GM12891 (cell line): Measurements from ENCODE around the gene ATOH8.

Source experiments
- DNase-seq: peaks from one replicate; pipeline ENCODE4 v3.0.0; 2011; ENCODE audit warnings: low spot score; ENCODE audit not compliant: insufficient read length
- FAIRE-seq: peaks from 2 replicates; lab custom pipeline; 2011; peaks lifted over from hg19 to GRCh38; lab: Jason Lieb, UNC
- PAX5 ChIP-seq: IDR thresholded peaks from 2 replicates; pipeline ENCODE4 v1.6.1; 2011; ENCODE audit warnings: low read length, moderate library complexity, mild to moderate bottlenecking; ENCODE audit not compliant: insufficient read depth, severe bottlenecking
- POLR2A ChIP-seq: IDR thresholded peaks from 2 replicates; pipeline ENCODE4 v1.6.1; 2011; ENCODE audit warnings: low read depth, low read length, control low read depth
- POLR2AphosphoS5 ChIP-seq: IDR thresholded peaks from 2 replicates; pipeline ENCODE4 v1.6.1; 2011; ENCODE audit warnings: low read depth, low read length, control low read depth
- POU2F2 ChIP-seq: IDR thresholded peaks from 2 replicates; pipeline ENCODE4 v1.6.1; 2011; ENCODE audit warnings: low read depth, mild to moderate bottlenecking, control low read depth, low read length, moderate library complexity
- SPI1 ChIP-seq: IDR thresholded peaks from 2 replicates; pipeline ENCODE4 v1.6.1; 2011; ENCODE audit warnings: low read depth, low read length, control low read depth
- TAF1 ChIP-seq: IDR thresholded peaks from 2 replicates; pipeline ENCODE4 v1.6.1; 2011; ENCODE audit warnings: low read depth, low read length, control low read depth

Gene ATOH8

DNA sequence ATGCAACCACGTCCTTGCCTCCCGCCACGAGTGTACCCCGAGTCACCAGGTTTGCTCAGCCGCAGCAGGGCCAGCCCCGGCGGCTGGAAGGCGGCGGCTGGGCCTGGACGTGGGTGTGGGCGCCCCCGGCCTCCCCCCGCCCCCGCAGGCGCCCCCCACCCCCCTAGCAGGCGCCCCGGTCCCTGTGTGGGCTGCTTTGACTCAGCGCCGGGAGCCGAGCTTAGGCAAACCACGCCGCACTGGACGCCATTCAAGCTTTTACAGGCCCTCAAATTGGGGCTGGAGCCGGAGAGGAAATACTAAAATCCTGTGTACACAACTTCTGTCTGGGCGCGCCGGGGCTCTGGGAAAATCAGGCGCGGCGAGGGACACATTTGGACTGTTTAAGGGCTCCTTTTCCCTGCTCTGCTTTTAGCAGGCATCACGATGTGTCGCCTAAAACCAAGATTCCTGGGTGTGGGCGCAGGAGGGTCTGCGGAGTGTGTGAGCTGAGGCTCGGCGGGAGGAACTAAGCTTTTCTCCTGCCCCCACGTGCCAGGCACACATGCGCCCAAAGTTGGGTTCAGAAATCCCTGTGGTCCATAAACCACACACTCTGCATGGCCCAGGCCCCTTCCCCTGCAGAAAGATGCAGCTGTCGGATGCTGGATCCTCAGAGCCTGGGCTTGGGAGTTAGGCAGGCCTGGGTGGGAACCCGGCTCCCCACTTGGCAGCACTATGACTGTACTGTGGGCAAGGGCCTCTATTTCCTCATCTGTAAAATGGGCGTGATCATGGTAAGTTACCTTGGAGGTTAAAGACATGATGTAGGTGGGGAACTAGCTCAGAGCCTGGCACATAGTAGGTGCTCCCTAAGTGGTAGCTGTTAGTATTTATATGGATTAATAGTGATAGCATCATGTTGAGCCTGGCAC lies 57.6 kb downstream of the ATOH8 start:
- DNase-seq (no peak), FAIRE-seq (no peak)
- TF ChIP-seq SPI1 (no peak), POLR2A (no peak), PAX5 (no peak), POU2F2 (no peak), TAF1 (no peak), POLR2AphosphoS5 (no peak)

DNA sequence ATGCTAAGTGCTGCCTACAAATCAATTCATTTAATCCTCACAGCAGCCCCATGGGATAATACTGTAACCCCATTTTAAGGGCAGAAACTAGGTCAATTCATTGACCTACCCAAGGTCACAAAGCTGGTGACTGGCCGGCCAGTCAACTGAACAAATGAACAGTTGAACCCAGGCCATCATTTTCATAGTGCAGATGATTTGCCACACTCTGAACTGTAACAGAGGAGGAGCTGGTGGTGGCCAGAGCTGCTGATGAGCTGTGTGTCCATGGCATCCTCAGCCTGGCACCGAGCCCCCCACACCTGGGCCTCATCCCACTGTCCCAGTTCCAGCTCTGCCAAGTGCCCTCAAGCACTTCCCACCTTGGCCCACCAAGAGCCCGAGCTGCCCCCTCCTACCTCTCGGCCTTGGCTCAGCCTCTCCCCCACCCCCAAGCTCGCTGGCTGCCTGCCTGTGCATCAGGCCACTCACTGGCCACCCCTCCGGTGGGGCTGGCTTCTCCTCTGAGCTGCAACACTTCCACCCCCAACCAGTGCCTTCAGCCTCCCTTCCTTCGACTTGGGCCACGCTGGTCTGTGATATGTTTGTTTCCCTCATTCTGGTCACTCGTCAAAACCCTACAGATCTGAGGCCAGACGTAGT lies 58.4 kb downstream of the ATOH8 start:
- DNase-seq (no peak), FAIRE-seq (no peak)
- TF ChIP-seq SPI1 (no peak), TAF1 (no peak), PAX5 (no peak), POLR2A (no peak), POU2F2 (no peak), POLR2AphosphoS5 (no peak)

DNA sequence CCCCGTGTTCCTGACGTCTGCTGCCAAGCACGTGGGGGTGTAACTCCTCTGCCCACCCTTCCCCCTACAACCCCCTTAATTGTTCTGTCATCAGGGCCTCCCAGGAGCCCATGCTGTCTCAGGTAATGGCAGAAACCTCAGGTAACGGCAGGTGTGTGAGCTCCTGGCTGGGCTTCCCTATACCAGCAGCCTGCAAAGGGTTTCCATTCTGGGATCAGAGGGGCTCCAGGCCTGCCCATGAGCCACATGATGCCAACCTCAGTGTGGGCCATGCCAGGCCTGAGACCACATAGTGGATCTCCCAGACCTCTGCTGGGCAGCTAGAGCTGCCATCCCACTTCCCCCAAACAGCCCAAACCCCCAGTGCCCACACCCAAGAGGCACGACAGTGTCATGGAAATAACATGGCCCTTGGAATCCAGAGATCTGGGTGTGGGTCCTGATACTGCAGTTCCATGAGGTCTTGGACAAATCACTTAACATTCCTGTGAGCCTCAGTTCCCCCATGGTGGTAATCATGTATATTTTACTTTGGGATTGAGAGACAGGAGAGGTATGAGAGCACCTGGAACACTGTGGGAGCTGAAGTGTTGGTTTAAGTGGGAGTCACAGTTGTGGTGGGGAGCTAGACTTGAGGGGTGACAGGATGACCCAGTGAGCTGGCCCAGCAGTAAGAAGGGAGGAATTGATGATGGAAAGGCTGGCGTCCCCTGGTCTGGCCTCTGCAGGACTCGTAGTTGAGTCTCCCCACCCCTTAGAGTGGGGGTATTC lies 59.6 kb downstream of the ATOH8 start:
- DNase-seq (no peak), FAIRE-seq (no peak)
- TF ChIP-seq POLR2A: no peak
- no peak for TF ChIP-seq PAX5
- TF ChIP-seq POLR2AphosphoS5: no peak

DNA sequence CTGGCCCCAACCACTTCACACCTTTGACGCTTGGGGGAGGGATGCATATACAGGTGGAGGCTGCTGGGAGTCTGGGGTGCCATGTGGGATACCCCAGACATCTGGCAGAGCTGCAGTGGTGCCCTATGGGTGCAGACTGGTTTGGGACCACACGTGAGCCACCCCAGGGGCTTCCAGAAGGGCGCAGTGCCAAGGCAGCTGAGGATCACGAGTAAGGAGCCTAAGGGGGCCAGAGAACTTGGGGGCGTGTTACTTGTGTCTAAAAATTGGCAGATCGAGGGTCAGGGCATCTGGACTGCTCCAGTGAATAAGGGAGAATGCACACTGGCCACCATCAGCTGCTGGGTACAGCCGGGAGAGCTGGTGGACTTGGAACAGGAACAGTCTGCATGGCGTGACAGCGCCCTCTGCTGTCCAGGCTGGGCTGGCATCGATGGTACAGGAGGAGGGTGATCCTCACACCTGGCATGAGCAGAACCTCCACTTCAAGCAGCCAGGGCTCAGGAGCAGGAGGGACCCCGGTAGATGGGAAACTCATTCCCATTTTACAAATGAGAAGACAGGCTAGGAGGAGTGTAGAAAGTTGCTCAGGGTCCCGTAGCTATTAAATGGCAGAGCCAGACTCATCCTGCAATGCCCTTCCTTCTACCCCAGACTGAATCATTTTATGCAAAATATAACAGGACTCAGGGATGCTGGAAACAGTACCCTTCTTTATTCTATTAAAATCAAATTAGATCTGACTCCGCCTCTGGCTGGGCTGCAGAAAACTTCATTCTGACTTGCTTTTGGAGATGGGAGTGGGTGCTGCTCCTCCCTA lies 60.4 kb downstream of the ATOH8 start:
- TF ChIP-seq PAX5 (no peak), SPI1 (no peak), POLR2AphosphoS5 (no peak), TAF1 (no peak), POLR2A (no peak), POU2F2 (no peak)
- DNase-seq (peak; percentile 81), FAIRE-seq (peak; percentile 97)

DNA sequence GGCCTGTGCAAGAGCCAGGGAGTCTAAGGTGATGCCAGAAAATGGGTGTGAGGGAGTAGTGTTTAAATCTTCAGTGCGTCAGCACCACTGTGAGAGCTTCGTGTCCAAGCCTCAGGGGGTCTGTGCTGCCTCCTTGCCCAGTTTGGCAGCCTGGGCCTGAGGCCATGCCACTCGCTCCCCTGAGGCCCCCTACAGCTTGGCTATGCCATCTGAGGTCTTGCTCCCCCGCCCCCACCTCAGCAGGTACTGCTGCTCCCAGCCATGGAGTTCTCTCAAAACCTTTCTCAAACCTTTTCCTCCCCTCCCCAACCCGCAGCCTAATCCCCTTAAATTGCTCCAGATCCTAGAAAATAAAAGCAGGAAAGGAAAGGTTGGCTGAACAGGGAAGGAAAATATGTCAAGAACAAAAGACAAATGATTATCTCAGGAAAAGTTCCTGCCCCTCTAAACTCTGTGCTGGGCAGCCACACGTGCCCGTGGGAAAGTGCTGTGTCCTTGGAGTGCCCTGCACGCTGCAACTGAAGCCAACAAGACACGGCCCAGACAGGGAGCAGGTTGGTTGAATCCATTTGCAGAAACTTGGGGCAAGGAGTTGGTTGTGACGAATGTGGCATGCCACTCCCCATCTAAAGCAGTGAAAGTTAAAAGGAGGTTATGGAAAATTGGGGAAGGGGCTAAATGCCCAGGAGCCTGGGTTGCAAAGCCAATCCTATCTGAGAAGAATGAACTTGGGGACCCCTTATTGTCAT lies 61.2 kb downstream of the ATOH8 start:
- TF ChIP-seq POU2F2 (no peak), POLR2AphosphoS5 (no peak), PAX5 (no peak), POLR2A (no peak), SPI1 (no peak), TAF1 (no peak)
- FAIRE-seq: no peak
- DNase-seq: no peak

- DNase-seq: no peak
- TF ChIP-seq POLR2AphosphoS5 (no peak), SPI1 (no peak), PAX5 (no peak), POLR2A (no peak), POU2F2 (no peak), TAF1 (no peak)
- FAIRE-seq: no peak
These were observed 66.2 kb downstream of the ATOH8 start for GRCh38 chr2:85819811-85820510.

GRCh38 chr2:85822766-85823165 lies 69.0 kb downstream of the ATOH8 start:
- TF ChIP-seq PAX5: no peak
- FAIRE-seq: no peak
- no peak for DNase-seq

DNA sequence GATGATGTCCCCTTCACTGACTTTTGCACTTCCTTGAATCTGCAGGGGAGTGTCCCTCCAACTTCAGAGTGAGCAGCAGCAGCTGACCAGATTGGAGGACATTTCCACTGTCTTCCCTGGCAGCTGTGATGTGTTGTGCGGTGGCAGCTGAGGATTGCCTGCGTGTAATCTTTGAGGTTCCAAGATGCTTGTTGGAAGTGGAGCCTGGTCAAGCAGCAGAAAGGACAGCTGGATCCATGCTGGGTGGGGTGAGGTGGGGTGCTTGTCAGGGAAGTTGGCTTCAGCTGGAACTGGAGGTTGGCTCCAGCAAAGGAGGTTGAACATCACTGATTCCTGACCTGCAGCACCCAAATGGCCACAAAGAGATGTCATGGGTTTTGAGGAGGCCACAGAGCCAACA lies 70.2 kb downstream of the ATOH8 start:
- TF ChIP-seq SPI1 (no peak), POLR2AphosphoS5 (no peak), PAX5 (no peak), POLR2A (no peak), TAF1 (no peak), POU2F2 (no peak)
- DNase-seq (no peak), FAIRE-seq (no peak)
